A673 (cell line): Measurements from ENCODE around the gene UQCRQ. TPM values are rescaled to one million over a fixed set of nuclear protein-coding genes. Genes with fewer than 3 reads are reported as not detected.

Source experiments
- BruUV-seq: library from RNA; stranded (reverse); fragments of 400-500 nt; replicated peaks from 2 replicates; lab custom pipeline; 2021; lab: Mats Ljungman, UMichigan
- CTCF ChIA-PET: fragments of 300-600 bp; sonication (Branson Sonifier 250); formaldehyde crosslinking; loops from one replicate; lab custom pipeline; 2022; ENCODE audit warnings: antibody characterized with exemption; lab: Charles Lee
- POLR2A ChIA-PET: fragments of 300-600 bp; sonication (Branson Sonifier 250); formaldehyde crosslinking; loops from one replicate; lab custom pipeline; 2022; ENCODE audit warnings: antibody characterized with exemption; ENCODE audit not compliant: low non-redundant PET; lab: Charles Lee
- DNase-seq: peaks from one replicate; pipeline ENCODE4 v3.0.0-alpha.2; 2015; ENCODE audit warnings: low spot score
- H3K27ac ChIP-seq: fragments of 200-600 bp; sonication (generic); 2 replicates; pipeline ENCODE4 v1.5.1; 2016; ENCODE audit warnings: mixed run types, low read depth, mild to moderate bottlenecking, mixed read lengths, antibody characterized with exemption, low read length; ENCODE audit not compliant: poor library complexity, severe bottlenecking
- H3K27me3 ChIP-seq: fragments of 200-600 bp; sonication (generic); replicated peaks from 2 replicates; pipeline ENCODE4 v1.6.1; 2017; ENCODE audit warnings: mixed run types, low read depth, mild to moderate bottlenecking, mixed read lengths, antibody characterized with exemption, low read length; ENCODE audit not compliant: insufficient read depth, poor library complexity
- H3K36me3 ChIP-seq: fragments of 200-600 bp; sonication (generic); 2 replicates; pipeline ENCODE4 v1.6.1; 2016; ENCODE audit warnings: mixed run types, mild to moderate bottlenecking, mixed read lengths, antibody characterized with exemption, low read length; ENCODE audit not compliant: insufficient read depth, poor library complexity, severe bottlenecking
- H3K4me1 ChIP-seq: fragments of 200-600 bp; sonication (generic); 2 replicates; pipeline ENCODE4 v1.6.1; 2017; ENCODE audit warnings: mixed run types, mild to moderate bottlenecking, mixed read lengths, antibody characterized with exemption, low read length; ENCODE audit not compliant: insufficient read depth, poor library complexity, severe bottlenecking
- H3K4me3 ChIP-seq: fragments of 200-600 bp; sonication (generic); 2 replicates; pipeline ENCODE4 v1.5.1; 2016; ENCODE audit warnings: low read depth, mixed run types, mild to moderate bottlenecking, mixed read lengths, low read length; ENCODE audit not compliant: poor library complexity, severe bottlenecking
- H3K9me3 ChIP-seq: fragments of 200-600 bp; sonication (generic); 2 replicates; pipeline ENCODE4 v1.6.1; 2016; ENCODE audit warnings: mixed run types, low read depth, mild to moderate bottlenecking, mixed read lengths, antibody characterized with exemption, low read length; ENCODE audit not compliant: poor library complexity, severe bottlenecking
- EZH2 ChIP-seq: fragments of 200-600 bp; sonication (generic); IDR thresholded peaks from 2 replicates; pipeline ENCODE4 v1.6.1; 2017; ENCODE audit warnings: borderline replicate concordance, low read depth, mild to moderate bottlenecking, mixed read lengths, antibody characterized with exemption, low read length; ENCODE audit not compliant: poor library complexity, severe bottlenecking
- intact Hi-C: fragments of 100-400 bp; cut with micrococcal nuclease; formaldehyde crosslinking; loops from one replicate; pipeline ENCODE4 v1.10.0; 2022; ENCODE audit not compliant: unreplicated experiment
- total RNA-seq: library from RNA; stranded (reverse); gene quantifications from 2 replicates; pipeline ENCODE4 v1.2.3, GENCODE V29; 2021
- TF ChIP-seq, protein P1 (sequence below): fragments of 300-800, 200-600 bp; sonication (generic); conservative IDR thresholded peaks from 2 replicates; pipeline ENCODE4 v1.5.1; 2017; ENCODE audit warnings: low read depth, mild to moderate bottlenecking, antibody characterized with exemption, low read length, moderate library complexity, mixed read lengths

Gene UQCRQ
- total RNA-seq, 1 experiment from 2014 or later: 542 TPM

DNA sequence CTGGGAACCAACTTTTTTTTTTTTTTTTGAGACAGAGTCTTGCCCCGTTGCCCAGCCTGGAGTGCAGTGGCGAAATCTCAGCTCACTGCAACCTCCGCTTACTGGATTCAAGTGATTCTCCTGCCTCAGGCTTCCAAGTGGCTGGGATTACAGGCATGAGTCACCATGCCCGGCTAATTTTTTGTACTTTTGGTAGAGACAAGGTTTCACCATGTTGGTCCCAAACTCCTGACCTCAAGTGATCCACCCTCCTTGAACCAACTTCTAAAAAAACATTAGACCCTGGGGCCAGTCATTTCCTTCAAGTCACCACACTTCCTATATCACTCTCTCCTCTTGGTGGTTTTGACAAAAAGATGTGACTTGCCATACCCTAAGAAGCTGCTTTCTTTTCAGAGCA, 25.1 kb upstream of the UQCRQ start:
- DNase-seq: no peak
- Histone ChIP-seq H3K36me3 (no peaks in the 10 kb centered on the region), H3K4me3 (no peak overlapping the region), H3K27me3 (no peaks in the 10 kb centered on the region), H3K27ac (no peak overlapping the region), H3K4me1 (no peaks in the 10 kb centered on the region), H3K9me3 (no peaks in the 10 kb centered on the region)
- BruUV-seq: no TSS peak
- TF ChIP-seq, protein P1, sequence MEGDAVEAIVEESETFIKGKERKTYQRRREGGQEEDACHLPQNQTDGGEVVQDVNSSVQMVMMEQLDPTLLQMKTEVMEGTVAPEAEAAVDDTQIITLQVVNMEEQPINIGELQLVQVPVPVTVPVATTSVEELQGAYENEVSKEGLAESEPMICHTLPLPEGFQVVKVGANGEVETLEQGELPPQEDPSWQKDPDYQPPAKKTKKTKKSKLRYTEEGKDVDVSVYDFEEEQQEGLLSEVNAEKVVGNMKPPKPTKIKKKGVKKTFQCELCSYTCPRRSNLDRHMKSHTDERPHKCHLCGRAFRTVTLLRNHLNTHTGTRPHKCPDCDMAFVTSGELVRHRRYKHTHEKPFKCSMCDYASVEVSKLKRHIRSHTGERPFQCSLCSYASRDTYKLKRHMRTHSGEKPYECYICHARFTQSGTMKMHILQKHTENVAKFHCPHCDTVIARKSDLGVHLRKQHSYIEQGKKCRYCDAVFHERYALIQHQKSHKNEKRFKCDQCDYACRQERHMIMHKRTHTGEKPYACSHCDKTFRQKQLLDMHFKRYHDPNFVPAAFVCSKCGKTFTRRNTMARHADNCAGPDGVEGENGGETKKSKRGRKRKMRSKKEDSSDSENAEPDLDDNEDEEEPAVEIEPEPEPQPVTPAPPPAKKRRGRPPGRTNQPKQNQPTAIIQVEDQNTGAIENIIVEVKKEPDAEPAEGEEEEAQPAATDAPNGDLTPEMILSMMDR: no peak
- no peak for TF ChIP-seq EZH2
- CTCF ChIA-PET: no interaction called here
- intact Hi-C loops: no loop called here
- POLR2A ChIA-PET: no interaction called here

DNA sequence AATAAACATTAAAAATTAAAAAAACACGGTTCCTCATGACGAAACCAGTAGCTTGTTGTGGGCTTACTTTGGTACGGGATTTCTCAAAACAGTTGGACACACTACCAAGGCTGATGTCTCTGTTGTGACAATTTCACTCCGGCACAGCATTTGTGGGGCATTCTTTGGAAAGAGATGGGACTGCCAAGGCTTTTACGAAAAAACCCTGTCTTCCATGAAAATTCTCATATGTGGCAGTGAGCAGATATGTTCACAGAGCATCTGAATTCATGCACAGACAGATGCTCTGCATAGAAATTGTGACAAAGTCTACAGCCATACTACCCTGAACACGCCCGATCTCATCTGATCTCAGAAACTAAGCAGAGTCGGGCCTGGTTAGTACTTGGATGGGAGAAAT, 18.2 kb upstream of the UQCRQ start:
- Histone ChIP-seq H3K4me3 (no peak overlapping the region), H3K36me3 (no peaks in the 10 kb centered on the region), H3K4me1 (no peaks in the 10 kb centered on the region), H3K27ac (no peak overlapping the region), H3K27me3 (no peaks in the 10 kb centered on the region), H3K9me3 (no peaks in the 10 kb centered on the region)
- BruUV-seq: no TSS peak
- TF ChIP-seq EZH2: no peak
- TF ChIP-seq, protein P1: no peak
- ChIA-PET POLR2A (no interaction called here), CTCF (no interaction called here)
- intact Hi-C loops: no loop called here
- DNase-seq: no peak

DNA sequence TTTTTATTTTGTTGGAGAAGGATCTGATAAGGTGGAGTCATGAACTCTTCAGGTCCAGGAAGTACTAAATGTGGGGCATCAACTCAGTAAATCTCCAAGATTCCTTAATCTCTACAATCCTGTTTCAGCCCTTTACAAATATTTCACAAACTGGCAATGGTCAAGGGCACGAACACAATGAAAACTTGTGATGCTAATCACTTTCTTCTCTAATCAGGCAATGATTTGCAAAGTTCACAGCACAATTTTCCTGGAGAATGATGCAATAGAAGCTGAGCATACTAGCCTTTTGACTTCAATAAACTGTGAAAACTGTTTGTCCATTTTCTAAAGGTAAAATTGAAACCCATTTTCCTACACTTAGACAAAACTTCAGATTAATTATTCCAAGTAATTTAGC, 17.1 kb upstream of the UQCRQ start:
- Histone ChIP-seq H3K4me1 (no peaks in the 10 kb centered on the region), H3K36me3 (no peaks in the 10 kb centered on the region), H3K27ac (no peak overlapping the region), H3K9me3 (no peaks in the 10 kb centered on the region), H3K4me3 (no peak overlapping the region), H3K27me3 (no peaks in the 10 kb centered on the region)
- intact Hi-C loops: no loop called here
- ChIA-PET POLR2A (no interaction called here), CTCF (no interaction called here)
- DNase-seq: no peak
- TF ChIP-seq EZH2: no peak
- TF ChIP-seq, protein P1: no peak
- no TSS peak for BruUV-seq
